Measurements from ENCODE around the gene RBM38.
"Not testable (repeated sequence)": the region's sequence is repeated elsewhere in the genome, so short reads cannot be mapped to it uniquely, and the experiment has no call there.

The RBM38 gene

GRCh38 chr20:57405236-57406016 lies 14.2 kb downstream of the RBM38 start:
- DNase-seq = no peak

GRCh38 chr20:57407541-57407956 lies 16.4 kb downstream of the RBM38 start:
- no peak for DNase-seq

GRCh38 chr20:57408131-57408530 lies 16.9 kb downstream of the RBM38 start:
- no peak for DNase-seq

- DNase-seq = no peak
These were observed 17.5 kb downstream of the RBM38 start for GRCh38 chr20:57408536-57409233.

GRCh38 chr20:57409316-57409671 lies 18.1 kb downstream of the RBM38 start:
- no peak for DNase-seq

GRCh38 chr20:57409672-57410397 lies 18.6 kb downstream of the RBM38 start:
- no peak for DNase-seq

- DNase-seq = no peak
These were observed 19.3 kb downstream of the RBM38 start for GRCh38 chr20:57410398-57410920.

GRCh38 chr20:57410924-57411323 lies 19.7 kb downstream of the RBM38 start:
- no peak for DNase-seq

GRCh38 chr20:57411406-57412283 lies 20.4 kb downstream of the RBM38 start:
- no peak for DNase-seq

GRCh38 chr20:57412347-57413029 lies 21.3 kb downstream of the RBM38 start:
- DNase-seq = no peak

- no peak for DNase-seq
These were observed 22.8 kb downstream of the RBM38 start for GRCh38 chr20:57413986-57414385.

GRCh38 chr20:57414867-57415592 lies 23.8 kb downstream of the RBM38 start:
- DNase-seq = no peak

- DNase-seq = no peak
These were observed 24.6 kb downstream of the RBM38 start for GRCh38 chr20:57415771-57416170.

- DNase-seq = no peak
These were observed 25.3 kb downstream of the RBM38 start for GRCh38 chr20:57416296-57417022.

- no peak for DNase-seq
These were observed 26.0 kb downstream of the RBM38 start for GRCh38 chr20:57417051-57417689.

GRCh38 chr20:57417830-57418780 lies 26.9 kb downstream of the RBM38 start:
- DNase-seq = no peak

GRCh38 chr20:57419479-57419878 lies 28.3 kb downstream of the RBM38 start:
- DNase-seq = not testable (repeated sequence)

- no peak for DNase-seq
These were observed 29.5 kb downstream of the RBM38 start for GRCh38 chr20:57420571-57421252.

Data from CD4-positive, alpha-beta T cell treated with Interleukin-12 subunit alpha and Interleukin-12 subunit beta, for 1 hour (primary cell).